ENCODE results near the gene C6orf163.
"Not testable (repeated sequence)": the region's sequence is repeated elsewhere in the genome, so short reads cannot be mapped to it uniquely, and the experiment has no call there.

C6orf163 gene

GRCh38 chr6:87344731-87345130 lies at the start of gene C6orf163:
C6orf163 (plus strand) TSS chr6:87344813; CDS start chr6:87345100, 287 bp downstream.
- DNase-seq (ENCODE audit: low spot score), result no peak

- no peak for DNase-seq (ENCODE audit: low spot score)
These were observed 47.5 kb upstream of the C6orf163 start for GRCh38 chr6:87297119-87297518.

GRCh38 chr6:87301277-87301676 lies 43.3 kb upstream of the C6orf163 start:
- not testable (repeated sequence) for DNase-seq (ENCODE audit: low spot score)

GRCh38 chr6:87308970-87309369 lies 35.6 kb upstream of the C6orf163 start:
- no peak for DNase-seq (ENCODE audit: low spot score)

GRCh38 chr6:87312860-87313259 lies 31.8 kb upstream of the C6orf163 start:
- DNase-seq (ENCODE audit: low spot score), result no peak

- no peak for DNase-seq (ENCODE audit: low spot score)
These were observed 29.5 kb upstream of the C6orf163 start for GRCh38 chr6:87315071-87315470.

- no peak for DNase-seq (ENCODE audit: low spot score)
These were observed 25.2 kb upstream of the C6orf163 start for GRCh38 chr6:87319271-87319987.

- DNase-seq (ENCODE audit: low spot score), result peak; percentile 77
These were observed 22.1 kb upstream of the C6orf163 start, which contains the start of gene SMIM8 for GRCh38 chr6:87322304-87323212. SMIM8 (plus strand) TSS chr6:87322588; CDS start chr6:87337032, 14,444 bp downstream.

- not testable (repeated sequence) for DNase-seq (ENCODE audit: low spot score)
These were observed 20.7 kb upstream of the C6orf163 start for GRCh38 chr6:87323880-87324279.

GRCh38 chr6:87330961-87331360 lies 13.7 kb upstream of the C6orf163 start:
- no peak for DNase-seq (ENCODE audit: low spot score)

- DNase-seq (ENCODE audit: low spot score), result no peak
These were observed 11.6 kb upstream of the C6orf163 start for GRCh38 chr6:87333033-87333432.

- no peak for DNase-seq (ENCODE audit: low spot score)
These were observed 10.9 kb upstream of the C6orf163 start for GRCh38 chr6:87333591-87334181.

- DNase-seq (ENCODE audit: low spot score), result no peak
These were observed 9.9 kb upstream of the C6orf163 start for GRCh38 chr6:87334683-87335082.

- DNase-seq (ENCODE audit: low spot score), result no peak
These were observed 8.2 kb upstream of the C6orf163 start for GRCh38 chr6:87336367-87336766.

GRCh38 chr6:87340230-87340629 lies 4.4 kb upstream of the C6orf163 start:
- DNase-seq (ENCODE audit: low spot score), result no peak

GRCh38 chr6:87341158-87341557 lies 3.5 kb upstream of the C6orf163 start:
- no peak for DNase-seq (ENCODE audit: low spot score)

- DNase-seq (ENCODE audit: low spot score), result no peak
These were observed 2.7 kb upstream of the C6orf163 start for GRCh38 chr6:87341899-87342298.

GRCh38 chr6:87342829-87343228 lies 1.8 kb upstream of the C6orf163 start:
- DNase-seq (ENCODE audit: low spot score), result no peak

- no peak for DNase-seq (ENCODE audit: low spot score)
These were observed 2.1 kb downstream of the C6orf163 start for GRCh38 chr6:87346700-87347099.

GRCh38 chr6:87349896-87350295 lies 5.3 kb downstream of the C6orf163 start:
- no peak for DNase-seq (ENCODE audit: low spot score)

GRCh38 chr6:87350516-87350915 lies 5.9 kb downstream of the C6orf163 start:
- no peak for DNase-seq (ENCODE audit: low spot score)

- DNase-seq (ENCODE audit: low spot score), result no peak
These were observed 7.0 kb downstream of the C6orf163 start for GRCh38 chr6:87351583-87351982.

- DNase-seq (ENCODE audit: low spot score), result no peak
These were observed 11.6 kb downstream of the C6orf163 start for GRCh38 chr6:87356181-87356580.

Data from cerebellar cortex (tissue), 1 donor.